ENCODE measurements around the gene ELP4.

Gene ELP4

GRCh38 chr11:31652528-31652927 is 143.0 kb downstream of the ELP4 start:
- H3K9ac ChIP-seq (ENCODE audit: low read depth, low read length), result no peak overlapping the region
- ATAC-seq (ENCODE audit: insufficient read depth, low read depth) (no peak), DNase-seq (no peak)
- H4K20me1 ChIP-seq (ENCODE audit: insufficient read depth, low read length), result no peaks in the 10 kb centered on the region
- no peak for TF ChIP-seq CTCF (IDR thresholded peaks at IDR 0.05; ENCODE audit: borderline replicate concordance, extremely low read depth, low read length, poor library complexity, severe bottlenecking)
- no peak for TF ChIP-seq EZH2 (IDR thresholded peaks at IDR 0.05; ENCODE audit: borderline replicate concordance, low read depth, low read length, severe bottlenecking)
- no peaks in the 10 kb centered on the region for H3K27me3 ChIP-seq (ENCODE audit: insufficient read depth, low read length, poor library complexity)
- no peak overlapping the region for H2AFZ ChIP-seq (ENCODE audit: low read depth, low read length)
- H3K79me2 ChIP-seq (ENCODE audit: insufficient read depth, low read length), result no peaks in the 10 kb centered on the region
- no peaks in the 10 kb centered on the region for H3K9me3 ChIP-seq (ENCODE audit: insufficient read depth, low read length, severe bottlenecking)
- no peak overlapping the region for H3K27ac ChIP-seq (ENCODE audit: low read length)
- no peak overlapping the region for H3K4me2 ChIP-seq (ENCODE audit: insufficient read depth, low read length)
- H3K4me1 ChIP-seq (ENCODE audit: insufficient read depth, low read length), result no peaks in the 10 kb centered on the region
- H3K4me3 ChIP-seq (ENCODE audit: low read depth in 1 of 2, low read length in 2 of 2), result no peak overlapping the region
- no peaks in the 10 kb centered on the region for H3K36me3 ChIP-seq (ENCODE audit: insufficient read depth, low read length)

GRCh38 chr11:31655483-31655882 is 145.9 kb downstream of the ELP4 start:
- no peaks in the 10 kb centered on the region for H3K27me3 ChIP-seq (ENCODE audit: insufficient read depth, low read length, poor library complexity)
- H3K27ac ChIP-seq (ENCODE audit: low read length), result no peak overlapping the region
- no peak overlapping the region for H3K9ac ChIP-seq (ENCODE audit: low read depth, low read length)
- no peak overlapping the region for H3K4me2 ChIP-seq (ENCODE audit: insufficient read depth, low read length)
- H4K20me1 ChIP-seq (ENCODE audit: insufficient read depth, low read length), result no peaks in the 10 kb centered on the region
- no peaks in the 10 kb centered on the region for H3K9me3 ChIP-seq (ENCODE audit: insufficient read depth, low read length, severe bottlenecking)
- no peaks in the 10 kb centered on the region for H3K4me1 ChIP-seq (ENCODE audit: insufficient read depth, low read length)
- no peak for DNase-seq
- H3K79me2 ChIP-seq (ENCODE audit: insufficient read depth, low read length), result no peaks in the 10 kb centered on the region
- no peak overlapping the region for H2AFZ ChIP-seq (ENCODE audit: low read depth, low read length)
- TF ChIP-seq EZH2 (IDR thresholded peaks at IDR 0.05; ENCODE audit: borderline replicate concordance, low read depth, low read length, severe bottlenecking) (no peak), CTCF (IDR thresholded peaks at IDR 0.05; ENCODE audit: borderline replicate concordance, extremely low read depth, low read length, poor library complexity, severe bottlenecking) (no peak)
- H3K36me3 ChIP-seq (ENCODE audit: insufficient read depth, low read length), result no peaks in the 10 kb centered on the region
- no peak for ATAC-seq (ENCODE audit: insufficient read depth, low read depth)
- H3K4me3 ChIP-seq (ENCODE audit: low read depth in 1 of 2, low read length in 2 of 2), result no peak overlapping the region

GRCh38 chr11:31656051-31656450 is 146.5 kb downstream of the ELP4 start:
- Histone ChIP-seq H3K27ac (ENCODE audit: low read length) (no peak overlapping the region), H3K4me3 (ENCODE audit: low read depth in 1 of 2, low read length in 2 of 2) (no peak overlapping the region), H3K4me2 (ENCODE audit: insufficient read depth, low read length) (no peak overlapping the region), H3K4me1 (ENCODE audit: insufficient read depth, low read length) (no peaks in the 10 kb centered on the region), H3K9me3 (ENCODE audit: insufficient read depth, low read length, severe bottlenecking) (no peaks in the 10 kb centered on the region), H3K36me3 (ENCODE audit: insufficient read depth, low read length) (no peaks in the 10 kb centered on the region), H3K79me2 (ENCODE audit: insufficient read depth, low read length) (no peaks in the 10 kb centered on the region), H2AFZ (ENCODE audit: low read depth, low read length) (no peak overlapping the region), H3K27me3 (ENCODE audit: insufficient read depth, low read length, poor library complexity) (no peaks in the 10 kb centered on the region), H4K20me1 (ENCODE audit: insufficient read depth, low read length) (no peaks in the 10 kb centered on the region), H3K9ac (ENCODE audit: low read depth, low read length) (no peak overlapping the region)
- ATAC-seq (ENCODE audit: insufficient read depth, low read depth) (no peak), DNase-seq (no peak)
- TF ChIP-seq CTCF (IDR thresholded peaks at IDR 0.05; ENCODE audit: borderline replicate concordance, extremely low read depth, low read length, poor library complexity, severe bottlenecking), result no peak
- no peak for TF ChIP-seq EZH2 (IDR thresholded peaks at IDR 0.05; ENCODE audit: borderline replicate concordance, low read depth, low read length, severe bottlenecking)

- H3K79me2 ChIP-seq (ENCODE audit: insufficient read depth, low read length), result no peaks in the 10 kb centered on the region
- H4K20me1 ChIP-seq (ENCODE audit: insufficient read depth, low read length), result no peaks in the 10 kb centered on the region
- H3K4me1 ChIP-seq (ENCODE audit: insufficient read depth, low read length), result no peaks in the 10 kb centered on the region
- H2AFZ ChIP-seq (ENCODE audit: low read depth, low read length), result no peak overlapping the region
- DNase-seq (no peak), ATAC-seq (ENCODE audit: insufficient read depth, low read depth) (no peak)
- H3K36me3 ChIP-seq (ENCODE audit: insufficient read depth, low read length), result no peaks in the 10 kb centered on the region
- no peak overlapping the region for H3K4me3 ChIP-seq (ENCODE audit: low read depth in 1 of 2, low read length in 2 of 2)
- H3K4me2 ChIP-seq (ENCODE audit: insufficient read depth, low read length), result no peak overlapping the region
- no peak for TF ChIP-seq EZH2 (IDR thresholded peaks at IDR 0.05; ENCODE audit: borderline replicate concordance, low read depth, low read length, severe bottlenecking)
- TF ChIP-seq CTCF (IDR thresholded peaks at IDR 0.05; ENCODE audit: borderline replicate concordance, extremely low read depth, low read length, poor library complexity, severe bottlenecking), result no peak
- H3K27me3 ChIP-seq (ENCODE audit: insufficient read depth, low read length, poor library complexity), result no peaks in the 10 kb centered on the region
- H3K27ac ChIP-seq (ENCODE audit: low read length), result no peak overlapping the region
- no peak overlapping the region for H3K9ac ChIP-seq (ENCODE audit: low read depth, low read length)
- H3K9me3 ChIP-seq (ENCODE audit: insufficient read depth, low read length, severe bottlenecking), result no peaks in the 10 kb centered on the region
These were observed 147.5 kb downstream of the ELP4 start for GRCh38 chr11:31657091-31657490.
